Left ventricle myocardium inferior (tissue), 1 donor: ENCODE data around the gene PHLDB3. TPM values are rescaled to one million over a fixed set of nuclear protein-coding genes. Genes with fewer than 3 reads are reported as not detected.

Experiments used
- DNase-seq: peaks from one replicate; pipeline ENCODE4 v3.0.0-alpha.2; 2020
- H3K27ac ChIP-seq: fragments of 200-600 bp; replicated peaks from 2 replicates; pipeline ENCODE4 v1.8.0; 2021
- H3K27me3 ChIP-seq: fragments of 200-600 bp; 2 replicates; pipeline ENCODE4 v1.8.0; 2021; ENCODE audit warnings: low read depth
- H3K36me3 ChIP-seq: fragments of 200-600 bp; 2 replicates; pipeline ENCODE4 v1.8.0; 2021
- H3K4me1 ChIP-seq: fragments of 200-600 bp; 2 replicates; pipeline ENCODE4 v1.8.0; 2021
- H3K4me3 ChIP-seq: fragments of 200-600 bp; 2 replicates; pipeline ENCODE4 v1.8.0; 2021; ENCODE audit warnings: mild to moderate bottlenecking, moderate library complexity
- H3K9me3 ChIP-seq: fragments of 200-600 bp; replicated peaks from 2 replicates; pipeline ENCODE4 v1.8.0; 2021
- CTCF ChIP-seq: fragments of 200-600 bp; IDR thresholded peaks from 2 replicates; pipeline ENCODE4 v1.8.0; 2021; ENCODE audit warnings: antibody characterized with exemption, mild to moderate bottlenecking, borderline replicate concordance
- intact Hi-C: fragments of 100-400 bp; cut with micrococcal nuclease; formaldehyde crosslinking; loops from one replicate; pipeline ENCODE4 v1.11.0; 2022
- total RNA-seq: library from RNA; stranded (reverse); fragmentation: NEBNext Ultra II Directional; extraction: Animal tissue kit (Norgen Biotek cat#: 25700); gene quantifications from one replicate; pipeline ENCODE4 v1.2.1, GENCODE V29; 2021
- donor health status: DM: no; HTN: yes; CAD: no; lungs with severe emphysema.

PHLDB3 gene
- total RNA-seq, 1 donor from 2014 or later: 4.5 TPM

DNA sequence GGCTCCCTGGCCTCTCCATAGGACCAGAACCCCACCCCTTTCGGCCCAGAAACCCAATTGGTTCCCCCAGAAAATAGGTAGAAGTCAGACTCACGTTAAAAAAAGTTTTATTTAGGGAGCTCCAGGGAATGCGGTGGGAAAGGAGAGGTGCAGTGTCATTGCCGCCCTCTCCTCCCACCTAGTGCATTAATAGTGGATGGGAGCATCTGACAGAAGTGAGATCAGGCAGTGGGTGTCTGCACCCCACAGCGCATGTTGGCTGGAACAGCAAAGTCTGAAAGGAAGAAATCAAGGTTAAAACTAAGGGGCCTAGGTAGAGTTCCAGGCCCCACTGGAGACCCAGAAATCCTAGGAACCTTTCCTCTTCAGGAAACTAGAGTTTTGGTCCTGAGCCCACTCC is 2.1 kb upstream of the PHLDB3 start:
- TF ChIP-seq CTCF: no peak
- intact Hi-C loops: no loop called here
- H3K4me1 ChIP-seq: peaks cover 20% of the 10 kb centered on the region
- DNase-seq: no peak
- no peak overlapping the region for H3K4me3 ChIP-seq
- peaks cover 32% of the 10 kb centered on the region for H3K36me3 ChIP-seq
- no peaks in the 10 kb centered on the region for H3K27me3 ChIP-seq
- H3K9me3 ChIP-seq: no peaks in the 10 kb centered on the region
- H3K27ac ChIP-seq: no peak overlapping the region

- Histone ChIP-seq H3K36me3 (peaks cover 28% of the 10 kb centered on the region), H3K27me3 (no peaks in the 10 kb centered on the region), H3K4me3 (no peak overlapping the region), H3K9me3 (no peaks in the 10 kb centered on the region), H3K4me1 (peaks cover 20% of the 10 kb centered on the region), H3K27ac (no peak overlapping the region)
- no peak for TF ChIP-seq CTCF
- intact Hi-C loops: no loop called here
- no peak for DNase-seq
Measured at GRCh38 chr19:43505941-43506340, 1.4 kb upstream of the PHLDB3 start.

DNA sequence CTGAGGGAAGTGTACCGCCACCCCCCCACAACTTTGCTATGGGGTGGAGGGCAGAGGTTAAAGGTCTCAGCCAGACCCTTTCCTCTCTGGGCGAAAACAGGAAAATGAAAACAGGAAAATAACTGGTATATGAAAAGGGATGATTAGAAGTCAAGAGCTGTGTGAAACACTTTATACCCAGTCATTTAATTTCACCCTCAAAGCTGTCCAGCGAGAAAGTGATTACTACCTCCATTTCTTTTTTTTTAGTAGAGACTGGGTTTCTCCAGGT is 575 bp upstream of the PHLDB3 start:
- peaks cover 19% of the 10 kb centered on the region for H3K36me3 ChIP-seq
- H3K27me3 ChIP-seq: no peaks in the 10 kb centered on the region
- TF ChIP-seq CTCF: no peak
- H3K27ac ChIP-seq: peak overlapping the region; percentile 83
- intact Hi-C loops: no loop called here
- H3K4me3 ChIP-seq: peak overlapping the region; percentile 77
- no peaks in the 10 kb centered on the region for H3K9me3 ChIP-seq
- peaks cover 20% of the 10 kb centered on the region for H3K4me1 ChIP-seq
- no peak for DNase-seq

- H3K9me3 ChIP-seq: no peaks in the 10 kb centered on the region
- peaks cover 27% of the 10 kb centered on the region for H3K4me1 ChIP-seq
- H3K27me3 ChIP-seq: no peaks in the 10 kb centered on the region
- peak overlapping the region; percentile 77 for H3K4me3 ChIP-seq
- peaks cover 11% of the 10 kb centered on the region for H3K36me3 ChIP-seq
- no peak for TF ChIP-seq CTCF
- intact Hi-C loops: no loop called here
- DNase-seq: peak; percentile 98
- peak overlapping the region; percentile 83 for H3K27ac ChIP-seq
Measured at GRCh38 chr19:43503501-43504425, 783 bp downstream of the PHLDB3 start.

- DNase-seq: no peak
- peaks cover 38% of the 10 kb centered on the region for H3K4me1 ChIP-seq
- no peaks in the 10 kb centered on the region for H3K27me3 ChIP-seq
- no peak overlapping the region for H3K27ac ChIP-seq
- peaks cover 2% of the 10 kb centered on the region for H3K36me3 ChIP-seq
- no peak for TF ChIP-seq CTCF
- no peaks in the 10 kb centered on the region for H3K9me3 ChIP-seq
- intact Hi-C loops: no loop called here
- H3K4me3 ChIP-seq: no peak overlapping the region
Measured at GRCh38 chr19:43502419-43502976, 2.0 kb downstream of the PHLDB3 start.
